Stomach (tissue), 4 donors: Measurements from ENCODE around the gene BATF.

Experiments
- EP300 ChIP-seq: sonication (generic); formaldehyde crosslinking; IDR thresholded peaks from one replicate; pipeline ENCODE4 v1.6.1; 2017; ENCODE audit warnings: antibody characterized with exemption
- POLR2A ChIP-seq, 4 donors: fragments of 450-650 bp; IDR thresholded peaks; one replicate each; pipeline ENCODE4 v1.6.1; 2016; ENCODE audit warnings: antibody characterized with exemption in 4 of 4, control low read depth in 2 of 4, mild to moderate bottlenecking in 1 of 4, moderate library complexity in 1 of 4
- POLR2AphosphoS5 ChIP-seq, 3 donors: sonication (generic); formaldehyde crosslinking; IDR thresholded peaks; one replicate each; pipeline ENCODE4 v1.6.1; 2016; ENCODE audit warnings: antibody characterized with exemption in 3 of 3
- TF ChIP-seq, protein P1 (sequence below), 7 experiments: fragments of 450-650 bp in 4 of 7; fragments of 200-600 bp in 3 of 7; sonication (generic) in 3 of 7; IDR thresholded peaks; one replicate each; pipeline ENCODE4 v1.5.1; 2016 to 2019; ENCODE audit warnings: antibody characterized with exemption in 7 of 7, control low read depth in 2 of 7, mild to moderate bottlenecking in 1 of 7

DNA sequence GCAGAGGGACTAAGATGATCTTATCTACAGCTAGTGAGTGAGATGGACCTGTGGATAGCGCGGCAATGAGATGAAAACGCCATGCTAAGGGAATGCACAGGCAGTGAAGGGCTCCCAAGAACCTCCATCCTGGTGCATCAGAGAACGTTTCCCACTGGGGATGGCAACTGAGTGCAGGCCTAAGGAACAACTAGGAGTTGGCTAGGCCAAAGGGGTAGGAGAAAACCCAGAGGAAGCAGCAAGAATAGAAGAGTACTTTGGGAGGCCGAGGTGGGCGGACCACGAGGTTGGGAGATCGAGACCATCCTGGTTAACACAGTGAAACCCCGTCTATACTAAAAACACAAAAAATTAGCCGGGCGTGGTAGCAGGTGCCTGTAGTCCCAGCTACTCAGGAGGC, 24.6 kb upstream of the BATF start:
- TF ChIP-seq, protein P1, sequence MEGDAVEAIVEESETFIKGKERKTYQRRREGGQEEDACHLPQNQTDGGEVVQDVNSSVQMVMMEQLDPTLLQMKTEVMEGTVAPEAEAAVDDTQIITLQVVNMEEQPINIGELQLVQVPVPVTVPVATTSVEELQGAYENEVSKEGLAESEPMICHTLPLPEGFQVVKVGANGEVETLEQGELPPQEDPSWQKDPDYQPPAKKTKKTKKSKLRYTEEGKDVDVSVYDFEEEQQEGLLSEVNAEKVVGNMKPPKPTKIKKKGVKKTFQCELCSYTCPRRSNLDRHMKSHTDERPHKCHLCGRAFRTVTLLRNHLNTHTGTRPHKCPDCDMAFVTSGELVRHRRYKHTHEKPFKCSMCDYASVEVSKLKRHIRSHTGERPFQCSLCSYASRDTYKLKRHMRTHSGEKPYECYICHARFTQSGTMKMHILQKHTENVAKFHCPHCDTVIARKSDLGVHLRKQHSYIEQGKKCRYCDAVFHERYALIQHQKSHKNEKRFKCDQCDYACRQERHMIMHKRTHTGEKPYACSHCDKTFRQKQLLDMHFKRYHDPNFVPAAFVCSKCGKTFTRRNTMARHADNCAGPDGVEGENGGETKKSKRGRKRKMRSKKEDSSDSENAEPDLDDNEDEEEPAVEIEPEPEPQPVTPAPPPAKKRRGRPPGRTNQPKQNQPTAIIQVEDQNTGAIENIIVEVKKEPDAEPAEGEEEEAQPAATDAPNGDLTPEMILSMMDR (IDR thresholded peaks at IDR 0.05) = no peak
- TF ChIP-seq POLR2AphosphoS5 (IDR thresholded peaks at IDR 0.05) (no peak), POLR2A (IDR thresholded peaks at IDR 0.05) (no peak), EP300 (no peak)
